Neural cell (in vitro differentiated cells): ENCODE results near the gene COLEC11. TPM values are rescaled to one million over a fixed set of nuclear protein-coding genes. Genes with fewer than 3 reads are reported as not detected.

Experiments
- H2AFZ ChIP-seq: fragments of 200-600, 300-800 bp; sonication (generic), shearing (Covaris generic); 2 replicates; pipeline ENCODE4 v1.6.0; 2014; ENCODE audit warnings: low read depth, mild to moderate bottlenecking, antibody characterized with exemption, low read length, moderate library complexity
- H3F3A ChIP-seq: fragments of 200-600 bp; shearing (Covaris generic); 2 replicates; pipeline ENCODE4 v1.6.1; 2016; ENCODE audit warnings: mild to moderate bottlenecking, moderate library complexity, mixed read lengths, antibody characterized with exemption, low read length; ENCODE audit not compliant: insufficient read depth, poor library complexity, severe bottlenecking
- H3K27ac ChIP-seq: fragments of 200-600, 300-800 bp; sonication (generic), shearing (Covaris generic); 2 replicates; pipeline ENCODE4 v1.5.1; 2014; ENCODE audit warnings: mild to moderate bottlenecking, low read length, moderate library complexity
- H3K27me3 ChIP-seq: fragments of 300-800, 200-600 bp; sonication (generic), shearing (Covaris generic); 2 replicates; pipeline ENCODE4 v1.6.0; 2014; ENCODE audit warnings: mild to moderate bottlenecking, low read depth, low read length, moderate library complexity; ENCODE audit not compliant: insufficient read depth
- H3K36me3 ChIP-seq: fragments of 300-800, 200-600 bp; sonication (generic), shearing (Covaris generic); 2 replicates; pipeline ENCODE4 v1.5.1; 2014; ENCODE audit warnings: mild to moderate bottlenecking, antibody characterized with exemption, low read length, moderate library complexity; ENCODE audit not compliant: insufficient read depth
- H3K4me2 ChIP-seq: fragments of 300-800, 200-600 bp; sonication (generic), shearing (Covaris generic); 2 replicates; pipeline ENCODE4 v1.6.0; 2014; ENCODE audit warnings: mild to moderate bottlenecking, low read length
- H3K4me3 ChIP-seq: fragments of 300-800, 200-600 bp; sonication (generic), shearing (Covaris generic); 2 replicates; pipeline ENCODE4 v1.5.1; 2014; ENCODE audit warnings: mild to moderate bottlenecking, low read length, moderate library complexity
- H3K79me2 ChIP-seq: fragments of 200-600 bp; shearing (Covaris generic); replicated peaks from 2 replicates; pipeline ENCODE4 v1.6.0; 2014; ENCODE audit warnings: mild to moderate bottlenecking, low read length, moderate library complexity; ENCODE audit not compliant: insufficient read depth
- H3K9ac ChIP-seq: fragments of 300-800, 200-600 bp; sonication (generic), shearing (Covaris generic); 2 replicates; pipeline ENCODE4 v1.6.1; 2016; ENCODE audit warnings: mild to moderate bottlenecking, low read length, mixed read lengths
- H3K9me2 ChIP-seq: fragments of 200-600 bp; shearing (Covaris generic); 2 replicates; pipeline ENCODE4 v1.6.1; 2016; ENCODE audit warnings: mild to moderate bottlenecking, low read length, mixed read lengths; ENCODE audit not compliant: insufficient read depth
- H3K9me3 ChIP-seq: fragments of 200-600, 300-800 bp; sonication (generic), shearing (Covaris generic); 2 replicates; pipeline ENCODE4 v1.6.1; 2016; ENCODE audit warnings: mild to moderate bottlenecking, mixed run types, low read length, moderate library complexity, mixed read lengths
- H4K20me1 ChIP-seq: fragments of 200-600 bp; shearing (Covaris generic); 2 replicates; pipeline ENCODE4 v1.6.1; 2016; ENCODE audit warnings: mild to moderate bottlenecking, mixed run types; ENCODE audit not compliant: insufficient read depth
- EP300 ChIP-seq: fragments of 450-650 bp; conservative IDR thresholded peaks from 2 replicates; pipeline ENCODE4 v1.6.1; 2014; ENCODE audit warnings: antibody characterized with exemption, mild to moderate bottlenecking, moderate library complexity; ENCODE audit not compliant: poor library complexity, severe bottlenecking
- EZH2 ChIP-seq: fragments of 200-600, 300-800 bp; shearing (Covaris generic), sonication (generic); IDR thresholded peaks from 2 replicates; pipeline ENCODE4 v1.6.1; 2014; ENCODE audit warnings: antibody characterized with exemption, low read length, borderline replicate concordance, mild to moderate bottlenecking; ENCODE audit not compliant: insufficient read depth, poor library complexity, severe bottlenecking
- MXI1 ChIP-seq: fragments of 450-650 bp; conservative IDR thresholded peaks from 2 replicates; pipeline ENCODE4 v1.6.1; 2014; ENCODE audit warnings: antibody characterized with exemption, mild to moderate bottlenecking; ENCODE audit not compliant: poor library complexity, severe bottlenecking
- POLR2AphosphoS5 ChIP-seq: IDR thresholded peaks from 2 replicates; pipeline ENCODE4 v1.6.1; 2012
- RAD21 ChIP-seq: fragments of 450-650 bp; conservative IDR thresholded peaks from 2 replicates; pipeline ENCODE4 v1.6.1; 2014; ENCODE audit warnings: antibody characterized with exemption, mild to moderate bottlenecking, moderate library complexity
- REST ChIP-seq: IDR thresholded peaks from 2 replicates; pipeline ENCODE4 v1.6.1; 2012; ENCODE audit warnings: borderline replicate concordance
- SMC3 ChIP-seq: fragments of 450-650 bp; conservative IDR thresholded peaks from 2 replicates; pipeline ENCODE4 v1.6.1; 2014; ENCODE audit warnings: antibody characterized with exemption, mild to moderate bottlenecking, moderate library complexity; ENCODE audit not compliant: poor library complexity
- TAF1 ChIP-seq: IDR thresholded peaks from 2 replicates; pipeline ENCODE4 v1.6.1; 2012; ENCODE audit warnings: low read depth
- polyA plus RNA-seq: library from polyadenylated mRNA; depleted of rRNA; stranded (reverse); fragments of >200 nt; gene quantifications from 2 replicates; pipeline ENCODE4 v1.2.3, GENCODE V29; 2014
- TF ChIP-seq, protein P1 (sequence below): fragments of 450-650 bp; IDR thresholded peaks from 2 replicates; pipeline ENCODE4 v1.5.1; 2014; ENCODE audit warnings: antibody characterized with exemption, mild to moderate bottlenecking, moderate library complexity; ENCODE audit not compliant: poor library complexity, severe bottlenecking

COLEC11 gene
- polyA plus RNA-seq, 1 donor from 2014 or later = 4.0 TPM

- no peaks in the 10 kb centered on the region for H3F3A ChIP-seq
- no peaks in the 10 kb centered on the region for H3K9me2 ChIP-seq
- no peak overlapping the region for H2AFZ ChIP-seq
- no peaks in the 10 kb centered on the region for H3K79me2 ChIP-seq
- H3K27ac ChIP-seq = no peak overlapping the region
- no peak overlapping the region for H3K4me2 ChIP-seq
- H3K9ac ChIP-seq = no peak overlapping the region
- TF ChIP-seq, protein P1, sequence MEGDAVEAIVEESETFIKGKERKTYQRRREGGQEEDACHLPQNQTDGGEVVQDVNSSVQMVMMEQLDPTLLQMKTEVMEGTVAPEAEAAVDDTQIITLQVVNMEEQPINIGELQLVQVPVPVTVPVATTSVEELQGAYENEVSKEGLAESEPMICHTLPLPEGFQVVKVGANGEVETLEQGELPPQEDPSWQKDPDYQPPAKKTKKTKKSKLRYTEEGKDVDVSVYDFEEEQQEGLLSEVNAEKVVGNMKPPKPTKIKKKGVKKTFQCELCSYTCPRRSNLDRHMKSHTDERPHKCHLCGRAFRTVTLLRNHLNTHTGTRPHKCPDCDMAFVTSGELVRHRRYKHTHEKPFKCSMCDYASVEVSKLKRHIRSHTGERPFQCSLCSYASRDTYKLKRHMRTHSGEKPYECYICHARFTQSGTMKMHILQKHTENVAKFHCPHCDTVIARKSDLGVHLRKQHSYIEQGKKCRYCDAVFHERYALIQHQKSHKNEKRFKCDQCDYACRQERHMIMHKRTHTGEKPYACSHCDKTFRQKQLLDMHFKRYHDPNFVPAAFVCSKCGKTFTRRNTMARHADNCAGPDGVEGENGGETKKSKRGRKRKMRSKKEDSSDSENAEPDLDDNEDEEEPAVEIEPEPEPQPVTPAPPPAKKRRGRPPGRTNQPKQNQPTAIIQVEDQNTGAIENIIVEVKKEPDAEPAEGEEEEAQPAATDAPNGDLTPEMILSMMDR = no peak
- no peak for TF ChIP-seq EP300
- TF ChIP-seq RAD21 = no peak
- no peak for TF ChIP-seq POLR2AphosphoS5
- no peak for TF ChIP-seq MXI1
- TF ChIP-seq REST = no peak
- TF ChIP-seq EZH2 = no peak
- H3K27me3 ChIP-seq = no peaks in the 10 kb centered on the region
- no peak overlapping the region for H3K4me3 ChIP-seq
- H3K9me3 ChIP-seq = no peaks in the 10 kb centered on the region
- H3K36me3 ChIP-seq = peaks cover 10% of the 10 kb centered on the region
- H4K20me1 ChIP-seq = no peaks in the 10 kb centered on the region
These were observed 47.0 kb upstream of the COLEC11 start for GRCh38 chr2:3547915-3548314.

- TF ChIP-seq EZH2 (no peak), TAF1 (no peak), MXI1 (no peak), SMC3 (no peak)
- H3K4me2 ChIP-seq = no peak overlapping the region
- no peaks in the 10 kb centered on the region for H3K27me3 ChIP-seq
- no peaks in the 10 kb centered on the region for H4K20me1 ChIP-seq
- H3K4me3 ChIP-seq = no peak overlapping the region
- no peaks in the 10 kb centered on the region for H3K9me3 ChIP-seq
- no peak overlapping the region for H3K27ac ChIP-seq
- H3K79me2 ChIP-seq = peaks cover 17% of the 10 kb centered on the region
- no peak overlapping the region for H2AFZ ChIP-seq
- no peaks in the 10 kb centered on the region for H3K36me3 ChIP-seq
- no peaks in the 10 kb centered on the region for H3F3A ChIP-seq
- H3K9ac ChIP-seq = no peak overlapping the region
- H3K9me2 ChIP-seq = no peaks in the 10 kb centered on the region
These were observed 41.0 kb upstream of the COLEC11 start for GRCh38 chr2:3553946-3554345.

- H3K4me3 ChIP-seq = peak overlapping the region; percentile 98
- H3K79me2 ChIP-seq = peaks cover 22% of the 10 kb centered on the region
- peak overlapping the region; percentile 87 for H3K9ac ChIP-seq
- H4K20me1 ChIP-seq = no peaks in the 10 kb centered on the region
- H3K4me2 ChIP-seq = peak overlapping the region; percentile 96
- no peaks in the 10 kb centered on the region for H3K36me3 ChIP-seq
- TF ChIP-seq MXI1 (no peak), SMC3 (no peak), EZH2 (no peak), POLR2AphosphoS5 (no peak), TAF1 (no peak)
- TF ChIP-seq, protein P1 = no peak
- H3F3A ChIP-seq = no peaks in the 10 kb centered on the region
- peak overlapping the region; percentile 49 for H2AFZ ChIP-seq
- H3K9me3 ChIP-seq = no peaks in the 10 kb centered on the region
- H3K9me2 ChIP-seq = no peaks in the 10 kb centered on the region
- H3K27me3 ChIP-seq = no peaks in the 10 kb centered on the region
- peak overlapping the region; percentile 77 for H3K27ac ChIP-seq
These were observed 37.2 kb upstream of the COLEC11 start for GRCh38 chr2:3557639-3558204.
